ENCODE measurements around the gene BPIFB6. TPM values are rescaled to one million over a fixed set of nuclear protein-coding genes. Genes with fewer than 3 reads are reported as not detected.

The BPIFB6 gene
- total RNA-seq, 2 donors from 2014 or later, result not detected

- Histone ChIP-seq H3K9me3 (no peaks in the 10 kb centered on the region), H3K9ac (ENCODE audit: low read depth in 2 of 2, low read length in 2 of 2) (no peak within 1 kb of the TSS), H3K4me3 (no peak within 1 kb of the TSS), H3K27ac (no peak within 1 kb of the TSS), H3K4me1 (no peaks in the 10 kb centered on the region), H3K36me3 (no peaks in the 10 kb centered on the region), H3K27me3 (no peaks in the 10 kb centered on the region)
- intact Hi-C loops (cut with DNase I), result no loop called here
- TF ChIP-seq, protein P1, sequence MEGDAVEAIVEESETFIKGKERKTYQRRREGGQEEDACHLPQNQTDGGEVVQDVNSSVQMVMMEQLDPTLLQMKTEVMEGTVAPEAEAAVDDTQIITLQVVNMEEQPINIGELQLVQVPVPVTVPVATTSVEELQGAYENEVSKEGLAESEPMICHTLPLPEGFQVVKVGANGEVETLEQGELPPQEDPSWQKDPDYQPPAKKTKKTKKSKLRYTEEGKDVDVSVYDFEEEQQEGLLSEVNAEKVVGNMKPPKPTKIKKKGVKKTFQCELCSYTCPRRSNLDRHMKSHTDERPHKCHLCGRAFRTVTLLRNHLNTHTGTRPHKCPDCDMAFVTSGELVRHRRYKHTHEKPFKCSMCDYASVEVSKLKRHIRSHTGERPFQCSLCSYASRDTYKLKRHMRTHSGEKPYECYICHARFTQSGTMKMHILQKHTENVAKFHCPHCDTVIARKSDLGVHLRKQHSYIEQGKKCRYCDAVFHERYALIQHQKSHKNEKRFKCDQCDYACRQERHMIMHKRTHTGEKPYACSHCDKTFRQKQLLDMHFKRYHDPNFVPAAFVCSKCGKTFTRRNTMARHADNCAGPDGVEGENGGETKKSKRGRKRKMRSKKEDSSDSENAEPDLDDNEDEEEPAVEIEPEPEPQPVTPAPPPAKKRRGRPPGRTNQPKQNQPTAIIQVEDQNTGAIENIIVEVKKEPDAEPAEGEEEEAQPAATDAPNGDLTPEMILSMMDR (IDR thresholded peaks at IDR 0.05), result no peak
- DNase-seq, result no peak
Observed at GRCh38 chr20:33053291-33054106, 22.1 kb downstream of the BPIFB6 start, which contains the start of gene BPIFB3. Gene BPIFB3, plus strand, starts transcription at chr20:33053903. Its CDS starts 1,533 bp downstream, at chr20:33055436.

GRCh38 chr20:33054381-33054780, 22.9 kb downstream of the BPIFB6 start:
- Histone ChIP-seq H3K9ac (ENCODE audit: low read depth in 2 of 2, low read length in 2 of 2) (no peak overlapping the region), H3K27me3 (no peaks in the 10 kb centered on the region), H3K4me1 (no peaks in the 10 kb centered on the region), H3K27ac (no peak overlapping the region), H3K36me3 (no peaks in the 10 kb centered on the region), H3K9me3 (no peaks in the 10 kb centered on the region), H3K4me3 (no peak overlapping the region)
- no peak for DNase-seq
- intact Hi-C loops (cut with DNase I), result no loop called here
- TF ChIP-seq, protein P1 (IDR thresholded peaks at IDR 0.05), result no peak

DNA sequence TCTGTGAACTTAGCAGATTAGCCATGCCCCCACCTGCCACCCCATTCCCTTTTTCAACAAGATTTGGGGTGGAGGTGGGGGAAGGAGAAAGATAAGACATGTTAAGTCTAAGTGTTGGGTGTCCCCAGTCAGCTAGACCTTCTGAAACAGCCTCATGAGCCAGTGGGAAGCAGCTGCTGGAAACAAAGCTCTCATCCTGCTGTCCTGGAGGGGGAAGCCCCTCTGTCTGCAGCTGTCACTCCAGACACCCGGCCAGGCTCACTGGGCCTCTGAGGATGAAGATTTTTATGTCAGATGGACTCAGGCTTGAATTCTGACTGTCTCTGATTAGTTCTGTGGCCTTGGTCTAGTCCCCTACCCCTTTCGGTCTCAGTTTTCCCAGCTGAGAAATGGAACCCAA, 23.3 kb downstream of the BPIFB6 start:
- DNase-seq, result no peak
- H3K9ac ChIP-seq (ENCODE audit: low read depth in 2 of 2, low read length in 2 of 2), result no peak overlapping the region
- intact Hi-C loops (cut with DNase I), result no loop called here

GRCh38 chr20:33059136-33059535, 27.7 kb downstream of the BPIFB6 start:
- no peaks in the 10 kb centered on the region for H3K36me3 ChIP-seq
- TF ChIP-seq, protein P1 (IDR thresholded peaks at IDR 0.05), result no peak
- no peak overlapping the region for H3K4me3 ChIP-seq
- H3K27ac ChIP-seq, result no peak overlapping the region
- H3K9ac ChIP-seq (ENCODE audit: low read depth in 2 of 2, low read length in 2 of 2), result no peak overlapping the region
- H3K9me3 ChIP-seq, result no peaks in the 10 kb centered on the region
- H3K27me3 ChIP-seq, result no peaks in the 10 kb centered on the region
- no peaks in the 10 kb centered on the region for H3K4me1 ChIP-seq
- intact Hi-C loops (cut with DNase I), result no loop called here
- DNase-seq, result no peak

More for the DNA sequence above, 23.3 kb downstream of the BPIFB6 start:
- no peaks in the 10 kb centered on the region for H3K9me3 ChIP-seq
- H3K36me3 ChIP-seq, result no peaks in the 10 kb centered on the region
- no peaks in the 10 kb centered on the region for H3K4me1 ChIP-seq
- TF ChIP-seq, protein P1 (IDR thresholded peaks at IDR 0.05), result no peak
- no peak overlapping the region for H3K4me3 ChIP-seq
- no peak overlapping the region for H3K27ac ChIP-seq
- H3K27me3 ChIP-seq, result no peaks in the 10 kb centered on the region

GRCh38 chr20:33059741-33060390, 28.4 kb downstream of the BPIFB6 start:
- H3K9ac ChIP-seq (ENCODE audit: low read depth in 2 of 2, low read length in 2 of 2), result no peak overlapping the region
- no peak overlapping the region for H3K4me3 ChIP-seq
- H3K27ac ChIP-seq, result no peak overlapping the region
- no peaks in the 10 kb centered on the region for H3K36me3 ChIP-seq
- intact Hi-C loops (cut with DNase I), result no loop called here
- H3K9me3 ChIP-seq, result no peaks in the 10 kb centered on the region
- TF ChIP-seq, protein P1 (IDR thresholded peaks at IDR 0.05), result no peak
- DNase-seq, result no peak
- no peaks in the 10 kb centered on the region for H3K27me3 ChIP-seq
- no peaks in the 10 kb centered on the region for H3K4me1 ChIP-seq
